Duodenal mucosa (tissue), 2 donors: ENCODE data around the gene PNO1.

Experiments used
- H3K27ac ChIP-seq: one replicate; pipeline ENCODE4 v1.7.0; 2013; ENCODE audit warnings: low read depth, low read length
- H3K27me3 ChIP-seq, 2 donors: one replicate each; pipeline ENCODE4 v1.7.0; 2013; ENCODE audit warnings: low read length in 2 of 2, control low read depth in 1 of 2; ENCODE audit not compliant: insufficient read depth in 2 of 2, control insufficient read depth in 1 of 2
- H3K36me3 ChIP-seq, 2 donors: one replicate each; pipeline ENCODE4 v1.7.0; 2013; ENCODE audit warnings: low read length in 2 of 2, control low read depth in 1 of 2; ENCODE audit not compliant: insufficient read depth in 2 of 2, control insufficient read depth in 1 of 2
- H3K4me1 ChIP-seq, 2 donors: one replicate each; pipeline ENCODE4 v1.7.0; 2013; ENCODE audit warnings: low read length in 2 of 2, control low read depth in 1 of 2; ENCODE audit not compliant: insufficient read depth in 2 of 2, control insufficient read depth in 1 of 2
- H3K4me3 ChIP-seq, 2 donors: one replicate each; pipeline ENCODE4 v1.7.0; 2013; ENCODE audit warnings: low read length in 2 of 2, low read depth in 1 of 2
- H3K9ac ChIP-seq, 2 donors: one replicate each; pipeline ENCODE4 v1.7.0; 2013; ENCODE audit warnings: low read length in 2 of 2, low read depth in 1 of 2
- H3K9me3 ChIP-seq, 2 donors: one replicate each; pipeline ENCODE4 v1.7.0; 2013; ENCODE audit warnings: low read length in 2 of 2, control low read depth in 1 of 2; ENCODE audit not compliant: control insufficient read depth in 1 of 2

The PNO1 gene

GRCh38 chr2:68214381-68214780, 56.7 kb downstream of the PNO1 start:
- Histone ChIP-seq H3K4me3 (no peak overlapping the region), H3K36me3 (peaks cover 0 to 21% of the 10 kb centered on the region in 2 donors), H3K27me3 (no peaks in the 10 kb centered on the region), H3K4me1 (peaks cover 16% of the 10 kb centered on the region in 2 donors), H3K9ac (no peak overlapping the region), H3K9me3 (no peaks in the 10 kb centered on the region), H3K27ac (no peak overlapping the region)

- Histone ChIP-seq H3K9ac (no peak overlapping the region), H3K36me3 (peaks cover 0 to 20% of the 10 kb centered on the region in 2 donors), H3K4me1 (peaks cover 16% of the 10 kb centered on the region in 2 donors), H3K27ac (no peak overlapping the region), H3K27me3 (no peaks in the 10 kb centered on the region), H3K9me3 (no peaks in the 10 kb centered on the region), H3K4me3 (no peak overlapping the region)
These were observed 59.0 kb downstream of the PNO1 start for GRCh38 chr2:68216454-68217310.

- Histone ChIP-seq H3K9me3 (no peaks in the 10 kb centered on the region), H3K4me3 (no peak overlapping the region), H3K4me1 (peaks cover 16% of the 10 kb centered on the region in 2 donors), H3K9ac (no peak overlapping the region), H3K27me3 (no peaks in the 10 kb centered on the region), H3K36me3 (peaks cover 0 to 9% of the 10 kb centered on the region in 2 donors), H3K27ac (no peak overlapping the region)
These were observed 60.0 kb downstream of the PNO1 start for GRCh38 chr2:68217729-68218128.

- no peaks in the 10 kb centered on the region for H3K9me3 ChIP-seq
- H3K36me3 ChIP-seq = peaks cover 0 to 8% of the 10 kb centered on the region in 2 donors
- H3K27ac ChIP-seq = no peak overlapping the region
- no peak overlapping the region for H3K4me3 ChIP-seq
- peaks cover 17 to 22% of the 10 kb centered on the region in 2 donors for H3K4me1 ChIP-seq
- no peak overlapping the region for H3K9ac ChIP-seq
- no peaks in the 10 kb centered on the region for H3K27me3 ChIP-seq
These were observed 60.7 kb downstream of the PNO1 start for GRCh38 chr2:68218343-68218901.

GRCh38 chr2:68222287-68222686, 64.6 kb downstream of the PNO1 start:
- no peak overlapping the region for H3K27ac ChIP-seq

GRCh38 chr2:68223419-68223818, 65.7 kb downstream of the PNO1 start:
- peaks cover 19 to 26% of the 10 kb centered on the region in 2 donors for H3K4me1 ChIP-seq

More at GRCh38 chr2:68222287-68222686, 64.6 kb downstream of the PNO1 start:
- Histone ChIP-seq H3K4me1 (peaks cover 26 to 33% of the 10 kb centered on the region in 2 donors), H3K9ac (no peak overlapping the region), H3K4me3 (no peak overlapping the region), H3K9me3 (no peaks in the 10 kb centered on the region), H3K27me3 (no peaks in the 10 kb centered on the region), H3K36me3 (no peaks in the 10 kb centered on the region)

GRCh38 chr2:68225119-68225632, 67.5 kb downstream of the PNO1 start:
- Histone ChIP-seq H3K27me3 (no peaks in the 10 kb centered on the region), H3K9ac (no peak overlapping the region), H3K4me3 (no peak overlapping the region), H3K9me3 (no peaks in the 10 kb centered on the region), H3K27ac (no peak overlapping the region), H3K4me1 (peaks cover 13 to 16% of the 10 kb centered on the region in 2 donors), H3K36me3 (no peaks in the 10 kb centered on the region)

More at GRCh38 chr2:68223419-68223818, 65.7 kb downstream of the PNO1 start:
- H3K36me3 ChIP-seq = no peaks in the 10 kb centered on the region
- no peaks in the 10 kb centered on the region for H3K9me3 ChIP-seq
- H3K27me3 ChIP-seq = no peaks in the 10 kb centered on the region
- no peak overlapping the region for H3K27ac ChIP-seq
- no peak overlapping the region for H3K9ac ChIP-seq
- no peak overlapping the region for H3K4me3 ChIP-seq
